T-helper 9 cell (primary cell): ENCODE results near the gene CDHR1.

Experiments used
- DNase-seq: peaks from one replicate; pipeline ENCODE4 v3.0.0-alpha.2; 2020

Gene CDHR1

DNA sequence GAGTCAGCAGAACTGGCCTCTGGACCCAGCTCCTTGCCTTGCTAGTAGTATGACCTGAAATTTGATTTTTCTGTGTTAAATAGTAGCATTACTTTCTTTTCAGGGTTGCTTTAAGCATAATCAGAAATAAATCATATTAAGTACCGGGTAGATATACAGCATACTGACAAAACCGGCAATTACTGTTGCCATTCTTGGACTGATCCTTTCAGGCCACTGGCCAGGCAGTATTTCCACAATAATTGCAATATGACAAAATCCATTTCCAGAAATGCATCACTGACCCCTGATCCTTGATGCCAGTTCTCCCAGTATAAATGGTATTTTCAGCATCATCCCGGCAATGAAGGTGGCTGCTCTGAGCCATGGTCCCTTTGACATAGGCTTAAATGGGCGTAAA is 40.1 kb downstream of the CDHR1 start:
- no peak for DNase-seq

DNA sequence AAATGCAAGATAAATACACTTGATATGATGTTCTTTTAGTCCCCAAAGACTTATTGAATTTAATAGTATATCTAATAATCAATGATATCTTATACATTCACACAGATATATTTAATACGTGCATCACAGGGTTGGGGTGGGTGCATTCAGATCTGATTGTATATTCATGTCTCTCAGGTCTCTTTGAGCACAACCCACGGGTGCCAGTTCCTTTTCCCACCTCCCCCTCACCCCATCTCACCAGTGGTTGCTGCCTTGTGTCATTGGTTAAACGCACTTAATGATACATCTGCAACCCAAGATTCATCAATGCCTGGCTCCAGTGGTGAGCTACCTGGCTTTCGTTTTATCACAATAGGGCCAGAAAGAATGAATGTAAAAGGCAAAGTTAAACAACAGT is 40.8 kb downstream of the CDHR1 start:
- no peak for DNase-seq

GRCh38 chr10:84236807-84237198 is 42.5 kb downstream of the CDHR1 start:
- no peak for DNase-seq

GRCh38 chr10:84237199-84238051 is 43.1 kb downstream of the CDHR1 start:
- DNase-seq, result no peak

- DNase-seq, result no peak
These were observed 44.6 kb downstream of the CDHR1 start for GRCh38 chr10:84238909-84239308.

GRCh38 chr10:84241185-84241790 is 47.0 kb downstream of the CDHR1 start, which contains the start of gene LRIT1:
Gene LRIT1, minus strand, starts transcription at chr10:84241546. Its CDS starts 107 bp downstream, at chr10:84241439.
- no peak for DNase-seq

DNA sequence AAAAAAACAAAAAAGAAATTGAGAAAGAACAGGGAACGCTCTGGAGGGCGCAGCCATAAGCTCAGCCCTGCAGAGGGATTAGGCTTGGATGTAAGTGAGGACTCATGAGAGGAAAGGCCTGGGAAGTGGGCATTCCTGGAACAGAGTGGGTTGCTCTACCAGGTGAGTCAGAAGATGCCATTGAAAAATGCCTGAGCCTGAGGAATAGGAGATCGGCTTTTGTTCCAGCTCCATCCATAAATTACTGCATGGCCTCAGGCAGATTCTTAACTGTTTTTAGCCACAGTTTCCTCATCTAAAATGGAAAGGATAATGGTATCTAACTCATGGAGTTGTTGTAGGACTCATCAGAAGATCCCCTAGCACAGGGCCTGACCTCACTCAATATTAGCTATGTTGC is 49.4 kb downstream of the CDHR1 start:
- DNase-seq, result no peak

DNA sequence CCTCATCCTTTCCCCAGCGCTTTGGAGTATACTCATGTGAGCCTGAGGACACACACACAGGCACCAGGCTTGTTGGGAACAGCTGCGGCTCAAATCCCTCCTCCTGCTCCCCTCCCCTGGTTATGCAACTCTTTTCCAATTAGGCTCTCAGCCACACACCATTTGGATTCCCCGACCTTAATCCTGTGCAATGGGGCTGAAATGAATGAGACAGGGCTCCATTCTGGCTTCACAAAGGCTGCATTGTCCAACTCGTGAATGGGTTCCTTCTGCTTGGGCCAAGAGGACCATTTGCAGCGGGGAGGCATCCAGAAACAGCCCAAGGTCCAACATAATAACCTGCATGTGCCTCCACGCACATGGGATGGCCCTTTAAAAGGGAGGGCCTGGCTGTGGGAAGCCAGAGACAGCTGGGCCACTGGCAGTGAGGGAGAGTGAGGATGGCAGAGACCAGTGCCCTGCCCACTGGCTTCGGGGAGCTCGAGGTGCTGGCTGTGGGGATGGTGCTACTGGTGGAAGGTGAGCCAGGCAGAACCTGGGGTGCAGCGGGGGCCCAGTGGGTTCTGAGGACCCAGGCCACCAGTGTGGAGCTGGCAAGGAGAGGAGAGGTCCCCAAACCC is 50.4 kb downstream of the CDHR1 start, which contains the start of gene RGR:
TSS of gene RGR (plus strand) at position 403 of the 620 bp plus-strand sequence. CDS start at position 441, 38 bp downstream.
- no peak for DNase-seq

- no peak for DNase-seq
These were observed 53.2 kb downstream of the CDHR1 start for GRCh38 chr10:84247496-84247895.

DNA sequence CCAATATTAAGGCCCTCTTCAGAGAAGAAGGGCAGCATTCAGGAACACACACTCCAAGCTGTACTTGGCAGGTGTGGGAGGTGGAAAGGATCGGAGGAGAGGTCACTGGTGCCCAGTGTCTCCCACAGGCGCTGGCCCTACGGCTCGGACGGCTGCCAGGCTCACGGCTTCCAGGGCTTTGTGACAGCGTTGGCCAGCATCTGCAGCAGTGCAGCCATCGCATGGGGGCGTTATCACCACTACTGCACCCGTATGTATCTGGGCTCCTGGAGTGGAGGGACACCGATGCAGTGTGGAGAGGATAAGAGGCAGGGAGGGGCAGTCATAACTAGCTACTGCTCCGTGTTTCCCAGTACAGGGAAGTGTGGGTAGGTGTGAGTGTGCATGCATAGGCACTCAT is 54.5 kb downstream of the CDHR1 start:
- DNase-seq, result no peak

- DNase-seq, result no peak
These were observed 60.5 kb downstream of the CDHR1 start for GRCh38 chr10:84254552-84255478.

GRCh38 chr10:84256510-84257342 is 62.4 kb downstream of the CDHR1 start:
- DNase-seq, result peak; percentile 10

DNA sequence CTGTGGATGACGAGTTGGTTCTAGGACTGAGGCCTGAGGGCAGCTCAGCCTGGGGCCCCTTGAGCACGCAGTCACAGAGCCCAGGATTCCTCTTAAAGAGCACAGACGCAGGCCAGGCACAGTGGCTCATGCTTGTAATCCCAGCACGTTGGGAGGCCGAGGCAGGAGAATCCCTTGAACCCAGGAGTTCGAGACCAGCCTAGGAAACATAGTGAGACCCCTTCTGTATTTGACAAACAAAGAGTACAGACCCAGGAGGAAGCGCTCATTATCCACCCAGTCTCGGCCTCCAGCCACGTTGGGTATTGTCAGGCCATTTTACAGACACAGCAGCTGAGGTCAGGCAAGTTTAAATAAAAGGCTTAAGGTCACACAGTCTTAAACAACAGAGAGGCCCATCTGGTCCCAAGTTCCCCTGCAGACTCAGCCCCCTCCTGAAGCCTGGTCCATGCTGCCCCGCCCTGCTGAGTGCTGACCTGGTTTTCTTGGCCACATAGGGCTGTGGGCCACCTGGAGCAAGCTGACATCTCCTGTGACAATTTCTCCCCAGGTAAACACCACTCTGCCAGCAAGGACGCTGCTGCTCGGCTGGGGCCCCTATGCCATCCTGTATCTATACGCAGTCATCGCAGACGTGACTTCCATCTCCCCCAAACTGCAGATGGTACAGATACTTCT is 63.1 kb downstream of the CDHR1 start:
- no peak for DNase-seq

GRCh38 chr10:84258034-84258695 is 63.8 kb downstream of the CDHR1 start:
- DNase-seq, result no peak

GRCh38 chr10:84261236-84261915 is 67.0 kb downstream of the CDHR1 start:
- DNase-seq, result no peak

GRCh38 chr10:84262190-84262956 is 68.0 kb downstream of the CDHR1 start:
- DNase-seq, result no peak

GRCh38 chr10:84263716-84264115 is 69.4 kb downstream of the CDHR1 start:
- no peak for DNase-seq

DNA sequence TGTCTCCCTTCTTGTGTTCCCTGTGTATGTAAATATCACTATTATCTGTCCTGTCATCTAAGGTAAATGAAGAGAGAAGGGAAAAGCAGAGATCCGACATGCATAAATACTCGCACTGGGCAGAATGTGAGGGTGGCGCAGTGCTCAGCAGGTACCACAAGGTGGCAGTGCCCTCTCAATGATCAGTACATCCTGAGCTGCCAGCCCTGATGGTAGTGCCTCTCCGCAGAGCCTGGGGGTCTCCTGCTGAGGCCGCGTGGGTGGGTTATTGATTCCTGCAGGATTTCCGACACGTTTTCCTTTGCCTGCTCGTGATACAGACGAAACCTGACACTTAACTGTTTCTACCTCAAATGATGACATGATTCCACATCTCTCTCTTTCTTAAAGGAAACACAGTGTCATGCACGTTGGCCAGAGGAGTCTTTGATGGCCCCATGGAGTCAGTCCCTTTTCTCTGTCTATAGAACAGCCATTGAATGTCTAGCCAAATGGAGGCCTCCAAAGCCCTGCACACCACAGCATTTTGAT is 70.3 kb downstream of the CDHR1 start:
- peak; percentile 58 for DNase-seq

- no peak for DNase-seq
These were observed 71.1 kb downstream of the CDHR1 start for GRCh38 chr10:84265418-84265817.
